Testis (tissue), 2 donors: Measurements from ENCODE around the gene AMBRA1.

Experiments used
- POLR2A ChIP-seq: fragments of 450-650 bp; IDR thresholded peaks from one replicate; pipeline ENCODE4 v1.6.1; 2017; ENCODE audit warnings: antibody characterized with exemption, mild to moderate bottlenecking, moderate library complexity
- TF ChIP-seq, protein P1 (sequence below), 3 experiments: fragments of 450-650 bp in 2 of 3; fragments of 200-600 bp in 1 of 3; sonication (generic) in 1 of 3; IDR thresholded peaks; one replicate each; pipeline ENCODE4 v1.5.1; 2016 to 2019; ENCODE audit warnings: antibody characterized with exemption in 3 of 3, mild to moderate bottlenecking in 2 of 3, moderate library complexity in 1 of 3

- TF ChIP-seq, protein P1, sequence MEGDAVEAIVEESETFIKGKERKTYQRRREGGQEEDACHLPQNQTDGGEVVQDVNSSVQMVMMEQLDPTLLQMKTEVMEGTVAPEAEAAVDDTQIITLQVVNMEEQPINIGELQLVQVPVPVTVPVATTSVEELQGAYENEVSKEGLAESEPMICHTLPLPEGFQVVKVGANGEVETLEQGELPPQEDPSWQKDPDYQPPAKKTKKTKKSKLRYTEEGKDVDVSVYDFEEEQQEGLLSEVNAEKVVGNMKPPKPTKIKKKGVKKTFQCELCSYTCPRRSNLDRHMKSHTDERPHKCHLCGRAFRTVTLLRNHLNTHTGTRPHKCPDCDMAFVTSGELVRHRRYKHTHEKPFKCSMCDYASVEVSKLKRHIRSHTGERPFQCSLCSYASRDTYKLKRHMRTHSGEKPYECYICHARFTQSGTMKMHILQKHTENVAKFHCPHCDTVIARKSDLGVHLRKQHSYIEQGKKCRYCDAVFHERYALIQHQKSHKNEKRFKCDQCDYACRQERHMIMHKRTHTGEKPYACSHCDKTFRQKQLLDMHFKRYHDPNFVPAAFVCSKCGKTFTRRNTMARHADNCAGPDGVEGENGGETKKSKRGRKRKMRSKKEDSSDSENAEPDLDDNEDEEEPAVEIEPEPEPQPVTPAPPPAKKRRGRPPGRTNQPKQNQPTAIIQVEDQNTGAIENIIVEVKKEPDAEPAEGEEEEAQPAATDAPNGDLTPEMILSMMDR (IDR thresholded peaks at IDR 0.05): no peak
- no peak for TF ChIP-seq POLR2A
Measured at GRCh38 chr11:46597155-46597554, 3.3 kb upstream of the AMBRA1 start.
